HUES6 (cell line): Measurements from ENCODE around the gene TEX22.

Experiments
- H3K27ac ChIP-seq: 2 replicates; pipeline ENCODE4 v1.7.0; 2013; ENCODE audit warnings: low read depth, mild to moderate bottlenecking, low read length, inconsistent platforms
- H3K27me3 ChIP-seq: 2 replicates; pipeline ENCODE4 v1.6.1; 2013; ENCODE audit warnings: low read length; ENCODE audit not compliant: control insufficient read depth, insufficient read depth
- H3K36me3 ChIP-seq: 2 replicates; pipeline ENCODE4 v1.6.1; 2013; ENCODE audit warnings: low read length; ENCODE audit not compliant: control insufficient read depth, insufficient read depth
- H3K4me1 ChIP-seq: 2 replicates; pipeline ENCODE4 v1.6.1; 2013; ENCODE audit warnings: low read length; ENCODE audit not compliant: control insufficient read depth, insufficient read depth
- H3K4me3 ChIP-seq: 2 replicates; pipeline ENCODE4 v1.5.1; 2013; ENCODE audit warnings: low read depth, low read length
- H3K9ac ChIP-seq: one replicate; pipeline ENCODE4 v1.6.1; 2013; ENCODE audit warnings: mild to moderate bottlenecking, low read length
- H3K9me3 ChIP-seq: 2 replicates; pipeline ENCODE4 v1.6.1; 2013; ENCODE audit warnings: low read depth, low read length; ENCODE audit not compliant: control insufficient read depth, insufficient read depth

Gene TEX22

DNA sequence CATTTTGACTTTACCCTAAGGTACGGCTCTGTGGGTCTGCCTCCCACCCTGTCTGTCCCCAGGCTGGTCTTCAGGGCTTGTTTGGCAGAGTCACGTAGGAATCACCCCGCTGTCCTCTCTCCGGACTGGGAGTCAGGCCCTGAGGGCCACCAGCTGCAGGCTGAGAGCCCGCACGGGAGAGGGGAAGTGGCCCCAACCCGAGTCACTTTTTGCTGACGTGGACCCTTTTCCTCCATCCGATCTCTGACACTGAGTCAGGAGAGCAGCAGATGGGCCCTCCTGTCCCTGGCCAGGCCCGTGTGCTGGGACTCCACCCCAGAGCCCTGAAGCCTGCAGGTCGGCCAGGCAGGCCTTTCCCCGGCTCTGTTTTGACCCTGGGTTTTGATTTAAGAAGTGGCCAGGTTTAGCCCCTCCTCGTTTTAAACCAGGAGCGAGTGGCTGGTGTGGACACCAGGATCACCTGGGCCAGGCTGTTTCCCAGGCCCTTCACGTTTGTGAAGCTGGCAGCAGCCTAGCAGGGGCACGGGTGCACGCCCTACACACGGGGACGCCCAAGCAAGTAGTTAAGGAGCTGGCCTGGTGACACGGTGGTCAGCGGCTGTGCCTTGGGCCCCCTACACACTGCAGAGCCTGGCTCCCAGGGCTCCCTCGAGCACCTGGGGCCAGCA is 12.5 kb upstream of the TEX22 start:
- H3K9me3 ChIP-seq = no peaks in the 10 kb centered on the region
- no peak overlapping the region for H3K27ac ChIP-seq
- H3K9ac ChIP-seq = no peak overlapping the region
- H3K36me3 ChIP-seq = peaks cover 49% of the 10 kb centered on the region
- H3K4me1 ChIP-seq = no peaks in the 10 kb centered on the region
- no peak overlapping the region for H3K4me3 ChIP-seq
- H3K27me3 ChIP-seq = no peaks in the 10 kb centered on the region

DNA sequence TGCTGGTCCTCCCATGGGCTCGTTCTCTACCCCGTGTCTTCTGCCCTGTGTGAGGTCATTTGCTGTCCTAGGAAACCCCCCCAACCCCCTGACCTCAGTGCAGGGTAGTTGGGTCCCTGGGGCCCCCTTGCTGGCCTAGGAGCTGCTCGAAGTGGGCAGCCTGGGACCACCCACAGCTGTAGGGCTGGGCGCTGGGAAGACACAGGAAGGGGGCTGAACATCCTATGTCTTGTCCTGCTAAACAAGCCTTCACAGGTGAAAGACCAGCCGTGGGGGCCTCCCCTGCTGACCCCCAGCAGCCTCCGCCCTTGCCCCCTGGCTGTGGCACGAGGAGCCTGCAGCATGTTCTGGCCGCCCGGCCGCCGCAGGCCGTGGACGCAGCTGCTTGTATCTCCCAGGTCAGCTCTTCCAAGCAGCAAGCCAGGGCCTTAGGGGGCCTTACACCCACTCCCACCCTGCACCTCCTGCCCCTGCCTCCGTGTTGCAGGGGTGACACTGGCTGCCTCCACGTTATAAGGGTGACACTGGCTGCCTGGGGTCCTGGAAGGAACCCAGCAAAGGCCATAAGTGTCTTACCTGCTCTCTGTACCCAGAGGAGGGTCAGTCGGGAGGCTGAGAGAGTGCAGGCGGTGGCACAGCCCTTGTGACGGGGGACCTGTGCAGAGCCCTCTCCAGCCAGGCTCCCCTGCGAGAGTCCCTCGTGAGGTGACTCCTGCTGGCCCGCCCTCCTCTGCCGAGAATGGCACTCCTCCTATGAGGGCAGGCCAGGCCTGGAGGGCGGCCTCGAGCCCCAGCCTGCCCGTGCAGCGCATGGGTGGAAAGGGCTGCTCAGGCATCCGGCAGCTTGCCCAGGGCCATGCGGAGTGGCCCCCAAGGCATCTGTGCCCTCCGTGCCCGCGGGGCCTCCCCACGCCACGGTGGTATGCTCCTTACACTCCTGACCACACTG is 11.5 kb upstream of the TEX22 start:
- Histone ChIP-seq H3K36me3 (peaks cover 49% of the 10 kb centered on the region), H3K9me3 (no peaks in the 10 kb centered on the region), H3K27ac (no peak overlapping the region), H3K4me1 (no peaks in the 10 kb centered on the region), H3K27me3 (no peaks in the 10 kb centered on the region), H3K4me3 (no peak overlapping the region), H3K9ac (peak overlapping the region; percentile 11)

DNA sequence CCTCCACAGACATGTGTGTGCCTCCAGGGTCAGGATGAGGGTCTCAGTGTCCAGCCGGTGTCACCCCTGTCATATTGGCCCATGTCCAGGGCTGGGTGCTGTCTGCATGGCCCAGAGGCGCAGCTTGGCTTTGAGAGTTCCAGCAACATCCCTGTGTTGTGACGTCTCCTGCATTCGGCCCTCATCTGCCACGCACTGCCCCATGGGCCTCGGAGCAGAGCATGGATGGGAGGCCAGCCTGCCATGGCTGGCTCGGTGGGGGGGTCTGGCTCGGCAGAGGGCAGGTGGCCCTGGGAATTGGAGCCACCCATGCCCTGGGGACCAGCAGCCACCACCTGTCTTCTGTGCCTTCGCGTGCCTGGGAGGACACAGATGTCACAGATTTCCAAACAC is 10.8 kb upstream of the TEX22 start:
- Histone ChIP-seq H3K4me1 (no peaks in the 10 kb centered on the region), H3K9me3 (no peaks in the 10 kb centered on the region), H3K27ac (no peak overlapping the region), H3K9ac (no peak overlapping the region), H3K36me3 (peaks cover 45% of the 10 kb centered on the region), H3K27me3 (no peaks in the 10 kb centered on the region), H3K4me3 (no peak overlapping the region)

DNA sequence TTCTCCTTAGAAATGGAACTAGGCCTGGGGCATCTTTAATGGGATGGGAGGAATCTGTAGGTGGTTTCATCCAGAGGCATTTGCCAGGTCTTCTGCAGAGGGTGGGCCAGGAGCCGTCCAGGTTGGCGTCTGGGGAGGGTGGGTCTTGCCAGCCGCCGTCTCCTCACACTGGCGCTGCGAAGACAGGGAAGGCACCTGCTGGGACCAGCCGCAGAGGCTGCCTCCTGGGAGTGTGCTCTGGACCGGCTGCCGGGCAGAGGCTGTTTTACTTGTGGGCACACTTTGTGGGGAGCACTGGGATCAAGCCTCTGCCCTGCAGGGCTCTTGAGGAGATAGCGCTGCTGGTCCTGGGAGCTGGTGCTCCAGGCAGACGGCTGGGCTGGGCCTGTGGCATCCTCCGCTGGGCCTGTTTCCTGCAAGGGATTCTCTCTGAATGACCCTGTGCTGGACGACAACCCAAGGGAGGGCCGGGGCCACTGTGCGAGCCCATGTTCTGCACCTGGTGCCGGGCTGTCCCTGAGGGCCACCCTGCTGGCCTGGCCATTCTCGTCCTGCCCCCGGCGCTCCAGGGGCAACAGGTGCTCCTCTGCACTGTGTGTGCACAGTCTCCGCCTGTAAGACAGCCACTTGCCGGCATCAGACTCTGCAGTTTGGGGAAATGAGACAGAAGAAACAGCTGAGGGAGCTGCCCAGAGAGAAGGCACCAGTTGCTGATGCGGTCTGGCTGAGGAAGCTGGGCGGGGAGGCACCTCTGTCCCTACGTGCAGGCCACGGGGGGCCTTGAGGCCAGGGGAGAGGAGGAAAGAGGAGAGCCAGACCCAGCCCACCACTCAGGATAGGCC is 10.0 kb upstream of the TEX22 start:
- H3K4me1 ChIP-seq = no peaks in the 10 kb centered on the region
- H3K27me3 ChIP-seq = no peaks in the 10 kb centered on the region
- H3K9me3 ChIP-seq = no peaks in the 10 kb centered on the region
- no peak overlapping the region for H3K27ac ChIP-seq
- no peak overlapping the region for H3K4me3 ChIP-seq
- H3K9ac ChIP-seq = no peak overlapping the region
- peaks cover 41% of the 10 kb centered on the region for H3K36me3 ChIP-seq

DNA sequence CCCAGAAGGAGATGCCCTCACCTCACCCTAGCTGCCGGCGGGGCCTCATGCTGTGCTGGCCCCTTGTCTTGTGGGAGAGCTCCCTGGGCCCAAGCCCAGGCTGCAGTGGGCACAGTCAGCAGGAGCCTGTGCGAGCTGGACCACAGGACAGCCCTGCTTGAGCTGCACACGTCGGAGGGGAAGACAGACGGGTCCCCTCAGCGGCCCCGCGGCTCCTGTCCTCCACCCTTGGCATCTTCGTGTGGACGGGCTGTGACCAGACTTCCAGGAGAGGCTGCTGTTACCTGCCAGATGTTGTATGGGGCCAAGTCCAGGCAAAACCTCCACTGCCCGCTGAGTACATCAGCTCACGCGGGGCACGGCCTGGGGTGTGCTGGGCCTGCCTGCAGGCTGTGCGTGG is 9.4 kb upstream of the TEX22 start:
- peaks cover 35% of the 10 kb centered on the region for H3K36me3 ChIP-seq
- H3K9ac ChIP-seq = no peak overlapping the region
- H3K9me3 ChIP-seq = no peaks in the 10 kb centered on the region
- no peaks in the 10 kb centered on the region for H3K27me3 ChIP-seq
- H3K4me1 ChIP-seq = no peaks in the 10 kb centered on the region
- H3K4me3 ChIP-seq = no peak overlapping the region
- H3K27ac ChIP-seq = 0 out of 2 replicates have a peak overlapping the region, but pooled peaks have one; percentile 2

DNA sequence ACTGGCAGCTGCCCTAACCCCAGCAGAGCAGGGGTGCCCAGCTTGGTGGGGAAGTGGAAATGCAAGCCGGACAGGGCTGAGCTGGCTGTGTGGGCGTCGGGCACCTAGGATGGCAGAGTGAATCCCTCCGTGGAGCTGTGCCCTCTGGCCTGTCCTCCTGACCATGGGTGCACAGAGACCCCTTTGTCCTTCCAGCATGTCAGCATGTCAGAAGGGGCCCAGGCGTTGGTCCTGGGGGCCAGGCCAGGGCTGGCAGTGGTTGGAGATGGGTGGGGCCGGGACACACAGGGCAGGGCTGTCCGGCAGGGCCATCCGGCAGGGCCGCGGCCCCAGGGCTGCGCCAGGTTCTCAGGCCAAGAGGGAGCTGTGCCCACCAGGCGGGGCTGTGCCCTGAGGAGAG is 8.8 kb upstream of the TEX22 start:
- Histone ChIP-seq H3K9me3 (no peaks in the 10 kb centered on the region), H3K9ac (no peak overlapping the region), H3K36me3 (peaks cover 35% of the 10 kb centered on the region), H3K27me3 (no peaks in the 10 kb centered on the region), H3K27ac (0 out of 2 replicates have a peak overlapping the region, but pooled peaks have one; percentile 2), H3K4me1 (no peaks in the 10 kb centered on the region), H3K4me3 (no peak overlapping the region)

DNA sequence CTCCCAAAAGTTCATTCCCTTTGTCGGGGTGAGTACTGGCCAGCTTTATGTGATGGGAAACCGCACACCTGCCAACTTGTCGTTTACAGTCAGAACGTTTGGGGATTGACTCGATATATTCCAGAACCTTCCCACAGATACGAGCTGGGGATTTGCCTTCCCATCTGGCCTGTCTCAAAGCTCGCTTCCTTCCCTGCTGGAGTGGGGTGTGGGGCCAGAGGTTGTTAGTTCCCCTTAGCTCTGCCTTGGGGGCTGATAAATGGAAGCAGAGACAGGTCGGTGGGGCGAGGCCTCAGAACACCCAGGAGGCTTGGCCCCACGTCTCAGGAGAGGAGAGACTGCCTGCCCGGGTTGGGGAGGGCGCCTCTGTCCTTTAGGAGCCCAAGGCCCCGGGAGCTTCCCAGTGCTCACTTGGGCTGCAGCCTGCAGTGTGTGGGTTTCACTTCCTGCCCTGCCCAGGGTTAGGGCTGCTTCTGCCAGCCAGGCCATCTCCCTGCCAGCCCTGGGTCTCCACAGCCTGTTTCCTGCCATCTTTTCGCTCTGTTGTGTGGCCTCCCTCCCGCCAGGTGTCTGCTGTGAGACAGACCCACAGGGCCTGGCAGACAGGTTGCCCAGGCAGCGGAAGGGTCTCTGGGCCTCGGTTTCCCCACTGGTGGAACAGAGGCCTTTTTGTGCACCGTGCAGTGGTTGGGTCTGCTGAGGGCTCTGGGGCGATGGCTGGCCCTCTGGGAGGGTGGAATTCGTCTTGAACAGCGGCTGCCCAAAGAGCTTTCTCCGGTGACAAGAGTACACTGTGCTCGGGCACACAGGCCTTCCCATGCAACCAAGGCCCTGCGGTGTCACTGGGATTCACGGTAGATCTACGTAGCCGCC is 8.1 kb upstream of the TEX22 start:
- Histone ChIP-seq H3K9ac (no peak overlapping the region), H3K27ac (no peak overlapping the region), H3K36me3 (peaks cover 31% of the 10 kb centered on the region)

DNA sequence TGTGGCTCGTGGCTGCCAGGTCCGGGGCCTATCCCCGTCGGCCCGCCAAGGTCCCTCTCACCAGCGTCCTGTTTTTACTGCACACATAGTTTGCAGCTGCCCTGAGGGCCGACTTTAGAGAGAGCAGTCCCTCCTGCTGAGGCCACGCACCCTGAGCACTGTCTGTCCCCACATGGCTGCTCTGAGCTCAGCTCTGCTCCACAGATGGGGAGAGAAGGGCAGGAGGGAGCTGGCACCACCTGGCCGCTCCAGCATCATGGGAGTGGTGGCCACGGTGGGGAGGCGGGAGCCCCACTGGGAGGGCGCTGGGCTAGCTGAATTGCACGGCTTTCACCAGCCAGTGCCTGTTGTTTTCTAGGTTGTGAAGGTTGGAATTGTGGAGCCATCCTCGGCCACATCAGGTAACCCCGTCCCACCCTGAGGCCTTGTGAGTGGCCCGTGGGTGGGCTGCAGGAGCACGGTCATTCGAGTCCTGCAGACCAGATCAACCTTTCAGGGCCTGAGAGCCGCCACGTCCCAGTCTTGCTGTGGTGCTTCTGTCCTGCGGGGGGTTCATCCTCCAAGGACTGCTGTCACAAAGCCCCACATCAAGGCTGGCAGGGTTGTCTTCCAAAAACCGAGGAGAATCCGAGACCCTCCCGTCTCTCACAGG is 7.4 kb upstream of the TEX22 start:
- no peaks in the 10 kb centered on the region for H3K9me3 ChIP-seq
- no peaks in the 10 kb centered on the region for H3K27me3 ChIP-seq
- no peaks in the 10 kb centered on the region for H3K4me1 ChIP-seq
- H3K36me3 ChIP-seq = peaks cover 27% of the 10 kb centered on the region
- no peak overlapping the region for H3K27ac ChIP-seq
- no peak overlapping the region for H3K9ac ChIP-seq
- no peak overlapping the region for H3K4me3 ChIP-seq

More for the DNA sequence above, 8.1 kb upstream of the TEX22 start:
- no peaks in the 10 kb centered on the region for H3K4me1 ChIP-seq
- no peaks in the 10 kb centered on the region for H3K27me3 ChIP-seq
- no peak overlapping the region for H3K4me3 ChIP-seq
- H3K9me3 ChIP-seq = no peaks in the 10 kb centered on the region

DNA sequence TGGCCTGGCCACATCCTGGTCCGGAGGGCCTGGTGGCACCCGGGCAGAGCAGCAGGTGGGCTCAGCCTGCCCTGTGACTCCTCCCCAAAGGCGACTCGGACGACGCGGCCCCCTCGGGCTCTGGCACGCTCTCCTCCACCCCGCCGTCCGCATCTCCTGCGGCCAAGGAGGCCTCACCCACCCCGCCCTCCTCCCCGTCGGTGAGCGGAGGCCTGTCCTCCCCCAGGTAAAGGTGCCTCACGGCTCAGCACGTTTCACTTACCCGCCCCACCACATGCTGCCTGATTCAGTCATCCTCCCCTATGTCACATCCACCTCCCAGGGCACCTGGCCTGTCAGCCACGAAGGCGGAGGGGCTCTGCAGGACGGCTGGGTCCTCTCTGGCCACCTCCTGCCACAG is 6.8 kb upstream of the TEX22 start:
- Histone ChIP-seq H3K36me3 (peaks cover 22% of the 10 kb centered on the region), H3K27me3 (no peaks in the 10 kb centered on the region), H3K27ac (no peak overlapping the region), H3K9ac (no peak overlapping the region), H3K9me3 (no peaks in the 10 kb centered on the region), H3K4me3 (no peak overlapping the region), H3K4me1 (no peaks in the 10 kb centered on the region)
